LoVo (cell line): ENCODE results near the gene RCCD1.

Experiments used
- DNase-seq: peaks from one replicate; pipeline ENCODE4 v3.0.0-alpha.2; 2016; ENCODE audit warnings: low spot score

RCCD1 gene

GRCh38 chr15:90945091-90945490 is 9.6 kb upstream of the RCCD1 start:
- no peak for DNase-seq

GRCh38 chr15:90946538-90946937 is 8.1 kb upstream of the RCCD1 start:
- no peak for DNase-seq

GRCh38 chr15:90946941-90947576 is 7.6 kb upstream of the RCCD1 start:
- DNase-seq: no peak

GRCh38 chr15:90947577-90948357 is 6.9 kb upstream of the RCCD1 start:
- DNase-seq: no peak

- no peak for DNase-seq
These were observed 6.2 kb upstream of the RCCD1 start for GRCh38 chr15:90948506-90948905.

- DNase-seq: no peak
These were observed 4.6 kb upstream of the RCCD1 start for GRCh38 chr15:90949979-90950675.

- DNase-seq: no peak
These were observed 4.0 kb upstream of the RCCD1 start for GRCh38 chr15:90950676-90951075.

- DNase-seq: no peak
These were observed 1.6 kb upstream of the RCCD1 start for GRCh38 chr15:90952901-90953677.

GRCh38 chr15:90953947-90954711 is 555 bp upstream of the RCCD1 start:
- no peak for DNase-seq

GRCh38 chr15:90955624-90956273 is 1.1 kb downstream of the RCCD1 start:
- no peak for DNase-seq

GRCh38 chr15:90956274-90957030 is 1.8 kb downstream of the RCCD1 start:
- DNase-seq: no peak

- DNase-seq: no peak
These were observed 2.5 kb downstream of the RCCD1 start for GRCh38 chr15:90957031-90957790.

- no peak for DNase-seq
These were observed 3.1 kb downstream of the RCCD1 start for GRCh38 chr15:90957791-90958190.

GRCh38 chr15:90959028-90959595 is 4.4 kb downstream of the RCCD1 start:
- no peak for DNase-seq

GRCh38 chr15:90959894-90960293 is 5.2 kb downstream of the RCCD1 start:
- no peak for DNase-seq

- DNase-seq: no peak
These were observed 5.8 kb downstream of the RCCD1 start for GRCh38 chr15:90960298-90961091.

- DNase-seq: no peak
These were observed 7.3 kb downstream of the RCCD1 start for GRCh38 chr15:90962021-90962420.

- DNase-seq: no peak
These were observed 11.6 kb downstream of the RCCD1 start for GRCh38 chr15:90966262-90966661.
